Measurements from ENCODE around the gene PLXNB3.
A peak's percentile ranks its signal among the peaks of the same experiment; 100 is the strongest.

Gene PLXNB3

GRCh38 chrX:153819384-153820040 lies 55.5 kb downstream of the PLXNB3 start:
- TF ChIP-seq CTCF (IDR thresholded peaks at IDR 0.05), result no peak
- no peaks in the 10 kb centered on the region for H3K27me3 ChIP-seq (ENCODE audit: control insufficient read depth, insufficient read depth, low read length)
- H3K36me3 ChIP-seq (ENCODE audit: control insufficient read depth, insufficient read depth, low read length), result no peaks in the 10 kb centered on the region
- no peaks in the 10 kb centered on the region for H3K4me1 ChIP-seq
- H3K27ac ChIP-seq, result no peak overlapping the region
- no peak overlapping the region for H3K9ac ChIP-seq
- H2AFZ ChIP-seq, result peak overlapping the region; percentile 66
- no peaks in the 10 kb centered on the region for H3K9me3 ChIP-seq (ENCODE audit: control insufficient read depth, low read length)
- H3K4me2 ChIP-seq (ENCODE audit: low read length), result peak overlapping the region; percentile 51
- peak overlapping the region; percentile 16 for H3K4me3 ChIP-seq (ENCODE audit: low read depth, low read length)
- H3K79me2 ChIP-seq, result no peaks in the 10 kb centered on the region

- H3K4me2 ChIP-seq (ENCODE audit: low read length), result no peak overlapping the region
- H3K27me3 ChIP-seq (ENCODE audit: control insufficient read depth, insufficient read depth, low read length), result no peaks in the 10 kb centered on the region
- no peaks in the 10 kb centered on the region for H3K4me1 ChIP-seq
- no peak overlapping the region for H3K4me3 ChIP-seq (ENCODE audit: low read depth, low read length)
- no peak overlapping the region for H3K27ac ChIP-seq
- H3K36me3 ChIP-seq (ENCODE audit: control insufficient read depth, insufficient read depth, low read length), result no peaks in the 10 kb centered on the region
- no peaks in the 10 kb centered on the region for H3K79me2 ChIP-seq
- no peaks in the 10 kb centered on the region for H3K9me3 ChIP-seq (ENCODE audit: control insufficient read depth, low read length)
- no peak for TF ChIP-seq CTCF (IDR thresholded peaks at IDR 0.05)
- H2AFZ ChIP-seq, result no peak overlapping the region
- H3K9ac ChIP-seq, result no peak overlapping the region
Observed at GRCh38 chrX:153820601-153821000, 56.6 kb downstream of the PLXNB3 start.

GRCh38 chrX:153821066-153821465 lies 57.0 kb downstream of the PLXNB3 start:
- no peak for TF ChIP-seq CTCF (IDR thresholded peaks at IDR 0.05)
- Histone ChIP-seq H3K4me1 (no peaks in the 10 kb centered on the region), H3K4me3 (ENCODE audit: low read depth, low read length) (no peak overlapping the region), H3K9me3 (ENCODE audit: control insufficient read depth, low read length) (no peaks in the 10 kb centered on the region), H3K36me3 (ENCODE audit: control insufficient read depth, insufficient read depth, low read length) (no peaks in the 10 kb centered on the region), H3K27me3 (ENCODE audit: control insufficient read depth, insufficient read depth, low read length) (no peaks in the 10 kb centered on the region), H3K4me2 (ENCODE audit: low read length) (no peak overlapping the region), H3K27ac (no peak overlapping the region), H2AFZ (no peak overlapping the region), H3K9ac (no peak overlapping the region), H3K79me2 (no peaks in the 10 kb centered on the region)

GRCh38 chrX:153824348-153824747 lies 60.3 kb downstream of the PLXNB3 start:
- Histone ChIP-seq H3K27ac (no peak overlapping the region), H3K4me2 (ENCODE audit: low read length) (no peak overlapping the region), H3K4me1 (no peaks in the 10 kb centered on the region), H3K36me3 (ENCODE audit: control insufficient read depth, insufficient read depth, low read length) (no peaks in the 10 kb centered on the region), H3K9me3 (ENCODE audit: control insufficient read depth, low read length) (no peaks in the 10 kb centered on the region), H3K79me2 (no peaks in the 10 kb centered on the region), H3K4me3 (ENCODE audit: low read depth, low read length) (no peak overlapping the region), H3K27me3 (ENCODE audit: control insufficient read depth, insufficient read depth, low read length) (no peaks in the 10 kb centered on the region), H3K9ac (no peak overlapping the region), H2AFZ (no peak overlapping the region)
- no peak for TF ChIP-seq CTCF (IDR thresholded peaks at IDR 0.05)

GRCh38 chrX:153825042-153825441 lies 61.0 kb downstream of the PLXNB3 start:
- H2AFZ ChIP-seq, result no peak overlapping the region
- no peak overlapping the region for H3K27ac ChIP-seq
- no peaks in the 10 kb centered on the region for H3K36me3 ChIP-seq (ENCODE audit: control insufficient read depth, insufficient read depth, low read length)
- no peak for TF ChIP-seq CTCF (IDR thresholded peaks at IDR 0.05)
- no peak overlapping the region for H3K4me2 ChIP-seq (ENCODE audit: low read length)
- no peak overlapping the region for H3K9ac ChIP-seq
- no peaks in the 10 kb centered on the region for H3K4me1 ChIP-seq
- H3K4me3 ChIP-seq (ENCODE audit: low read depth, low read length), result no peak overlapping the region
- no peaks in the 10 kb centered on the region for H3K9me3 ChIP-seq (ENCODE audit: control insufficient read depth, low read length)
- no peaks in the 10 kb centered on the region for H3K27me3 ChIP-seq (ENCODE audit: control insufficient read depth, insufficient read depth, low read length)
- H3K79me2 ChIP-seq, result no peaks in the 10 kb centered on the region

Measured in parathyroid adenoma (tissue), 2 donors.